HG02623 (cell line): Measurements from ENCODE around the gene RPS6KA5.
"Not testable (repeated sequence)": the region's sequence is repeated elsewhere in the genome, so short reads cannot be mapped to it uniquely, and the experiment has no call there.

Source experiments
- ATAC-seq: cut with Tn5 transposase; IDR thresholded peaks from one replicate; pipeline ENCODE4 v1.9.1; 2021; ENCODE audit warnings: moderate library complexity; ENCODE audit not compliant: unreplicated experiment

RPS6KA5 gene

DNA sequence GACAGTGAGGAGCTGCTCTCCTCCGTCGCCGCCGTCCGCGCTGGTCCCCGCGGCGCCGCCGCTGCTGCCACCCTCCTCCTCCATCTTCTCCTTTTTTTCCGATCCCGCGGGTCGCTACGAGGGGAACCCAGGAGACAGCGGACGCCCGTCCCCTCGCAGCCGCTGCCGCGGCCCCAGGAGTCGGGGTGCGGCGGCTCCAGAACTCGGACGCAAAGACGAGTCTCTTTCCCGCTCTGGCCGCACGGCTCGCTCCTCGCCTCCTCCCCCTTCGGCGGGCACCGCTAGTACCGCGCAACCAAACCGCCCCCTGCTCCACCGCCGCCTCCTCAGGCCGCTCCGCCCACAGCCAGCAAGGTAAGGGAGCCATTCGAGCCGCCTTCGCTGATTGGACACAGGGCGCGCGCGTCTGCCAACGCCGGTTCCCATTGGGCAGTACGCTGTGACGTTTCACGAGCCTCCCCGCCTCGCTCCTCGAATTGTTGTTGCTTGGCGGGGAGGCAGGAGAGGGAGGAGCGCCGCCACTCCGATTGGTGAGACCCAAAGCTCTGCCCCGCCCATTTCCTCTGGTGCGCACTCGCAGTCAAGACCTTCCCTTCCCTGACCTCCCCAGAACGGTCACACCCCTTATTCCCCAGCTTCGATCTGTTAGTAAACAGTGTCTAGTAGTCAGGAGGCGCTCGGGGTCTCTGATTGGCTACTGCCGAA, at the start of gene RPS6KA5:
Gene RPS6KA5, minus strand, starts transcription at position 291 of the 705 bp plus-strand sequence. Its CDS starts 207 bp downstream, at position 84.
- peak; percentile 84 for ATAC-seq

- ATAC-seq, result no peak
Measured at GRCh38 chr14:91108941-91109611, 48.6 kb upstream of the RPS6KA5 start.

GRCh38 chr14:91103116-91103515, 42.7 kb upstream of the RPS6KA5 start:
- ATAC-seq, result no peak

DNA sequence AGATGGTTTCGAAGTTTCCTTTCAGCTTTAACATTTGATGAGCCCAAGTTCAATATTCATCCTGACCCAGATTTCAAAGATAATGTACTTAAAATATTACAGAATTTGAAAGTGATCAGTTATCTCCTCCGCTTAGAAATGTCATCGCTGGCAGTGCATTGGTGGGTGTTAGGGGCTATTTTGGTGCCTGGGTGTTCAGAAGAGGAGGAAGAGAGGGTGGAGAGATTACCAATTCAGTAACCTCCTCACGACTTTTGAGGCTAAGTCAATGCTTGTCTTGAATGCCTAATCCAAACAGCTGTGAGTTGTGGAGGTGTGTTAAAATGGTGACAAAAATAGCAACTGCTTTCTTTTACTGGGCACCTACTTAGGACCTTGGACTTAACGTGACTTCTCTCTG, 39.7 kb upstream of the RPS6KA5 start:
- no peak for ATAC-seq

DNA sequence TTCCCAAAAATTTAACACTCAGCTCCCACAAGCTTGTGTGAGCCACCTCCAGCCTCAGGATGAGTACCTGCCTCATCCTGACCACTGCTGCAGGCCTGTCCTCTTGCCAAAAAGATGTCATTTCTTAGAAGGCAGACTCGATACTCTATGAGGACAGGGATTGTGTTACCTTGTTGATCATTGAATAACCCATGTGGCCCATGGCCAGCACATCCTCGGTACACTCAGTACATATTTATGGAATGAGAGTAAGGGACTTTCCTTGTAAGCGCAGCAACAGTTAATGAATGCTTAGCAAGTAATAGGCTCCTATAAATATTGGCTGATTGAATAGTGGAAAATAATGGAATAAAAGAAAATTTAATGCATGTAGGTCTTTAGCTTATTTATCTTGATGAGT, 38.1 kb upstream of the RPS6KA5 start:
- ATAC-seq, result no peak

DNA sequence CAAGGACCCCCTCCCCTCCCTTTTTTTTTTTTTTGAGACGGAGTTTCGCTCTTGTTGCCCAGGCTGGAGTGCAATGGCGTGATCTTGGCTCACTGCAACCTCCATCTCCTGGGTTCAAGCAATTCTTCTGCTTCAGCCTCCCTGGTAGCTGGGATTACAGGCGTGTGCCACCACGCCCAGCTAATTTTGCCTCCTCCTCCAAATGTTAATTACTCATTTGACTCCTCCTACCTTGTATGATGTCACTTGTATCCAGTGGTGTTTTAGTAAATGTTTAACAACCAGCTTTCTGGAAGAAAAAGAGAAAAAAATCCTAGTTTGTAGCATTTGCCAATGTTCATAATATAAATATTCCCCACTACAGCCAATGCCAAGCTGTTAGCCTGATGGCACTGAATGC, 37.2 kb upstream of the RPS6KA5 start:
- ATAC-seq, result not testable (repeated sequence)

DNA sequence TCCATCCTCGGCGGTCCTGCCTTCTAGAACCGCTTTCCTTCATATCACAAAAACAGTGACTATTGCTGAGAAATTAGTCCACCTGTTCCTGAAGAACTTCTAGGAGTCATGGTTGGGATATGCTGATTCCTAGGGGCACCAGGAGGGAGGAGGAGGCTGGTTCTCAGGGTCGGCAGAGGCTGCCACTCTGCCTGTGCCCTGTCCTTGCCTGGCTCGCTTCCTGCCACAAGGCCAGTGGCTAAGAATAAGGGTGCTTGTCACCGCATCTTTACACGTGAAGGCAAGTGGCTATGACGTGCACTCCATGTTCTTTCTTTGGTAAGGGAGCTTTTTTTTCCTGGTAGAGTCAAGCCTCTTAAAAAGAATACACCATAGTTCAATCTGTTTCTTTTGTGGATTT, 34.7 kb upstream of the RPS6KA5 start:
- ATAC-seq, result no peak

- ATAC-seq, result no peak
Measured at GRCh38 chr14:91094772-91095171, 34.3 kb upstream of the RPS6KA5 start.

DNA sequence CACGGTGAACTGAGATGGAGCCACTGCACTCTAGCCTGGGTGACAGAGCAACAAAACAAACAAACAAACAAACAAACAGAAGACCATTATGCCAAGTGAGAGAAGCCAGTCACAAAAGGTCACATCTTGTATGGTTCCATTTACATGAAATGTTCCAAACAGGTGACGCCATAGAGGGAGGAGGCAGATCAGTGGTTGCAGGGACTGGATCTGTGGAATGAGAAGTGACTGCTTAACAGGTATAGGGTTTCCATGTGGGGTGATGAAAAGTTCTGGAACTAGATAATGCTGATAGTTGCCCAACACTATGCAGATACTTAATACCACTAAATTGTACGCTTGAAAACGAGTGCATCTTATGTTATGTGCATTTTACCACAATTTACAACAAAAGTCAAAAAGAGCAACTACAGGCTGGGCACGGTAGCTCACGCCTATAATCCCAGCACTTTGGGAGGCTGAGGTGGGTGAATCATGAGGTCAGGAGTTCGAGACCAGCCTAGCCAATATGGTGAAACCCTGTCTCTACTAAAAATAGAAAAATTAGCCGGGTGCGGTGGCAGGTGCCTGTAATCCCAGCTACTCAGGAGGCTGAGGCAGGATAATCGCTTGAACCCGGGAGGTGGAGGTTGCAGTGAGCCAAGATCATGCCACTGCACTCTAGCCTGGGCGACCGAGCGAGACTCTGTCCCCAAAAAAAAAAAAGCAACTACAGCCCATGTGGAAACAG, 33.5 kb upstream of the RPS6KA5 start:
- not testable (repeated sequence) for ATAC-seq

DNA sequence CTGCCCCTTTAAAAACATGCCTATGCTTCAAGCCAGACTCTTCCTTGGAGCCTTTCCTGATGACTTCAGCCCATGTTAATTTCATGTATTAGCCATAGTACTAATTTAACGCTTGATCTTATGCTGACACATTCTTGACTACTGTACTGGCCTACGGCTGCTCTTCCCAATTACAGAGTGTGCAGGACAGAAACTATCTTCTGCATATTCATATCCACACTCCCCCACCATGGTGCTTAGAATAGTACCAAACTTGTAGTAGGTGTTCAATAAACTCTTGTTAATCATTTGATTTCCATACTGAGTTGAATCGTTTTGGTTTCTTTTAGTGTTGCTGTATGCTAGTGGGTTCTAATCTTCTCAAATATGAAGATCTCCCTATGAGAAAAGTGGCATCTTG, 31.6 kb upstream of the RPS6KA5 start:
- ATAC-seq, result no peak

- ATAC-seq, result no peak
Measured at GRCh38 chr14:91090743-91091142, 30.3 kb upstream of the RPS6KA5 start.

DNA sequence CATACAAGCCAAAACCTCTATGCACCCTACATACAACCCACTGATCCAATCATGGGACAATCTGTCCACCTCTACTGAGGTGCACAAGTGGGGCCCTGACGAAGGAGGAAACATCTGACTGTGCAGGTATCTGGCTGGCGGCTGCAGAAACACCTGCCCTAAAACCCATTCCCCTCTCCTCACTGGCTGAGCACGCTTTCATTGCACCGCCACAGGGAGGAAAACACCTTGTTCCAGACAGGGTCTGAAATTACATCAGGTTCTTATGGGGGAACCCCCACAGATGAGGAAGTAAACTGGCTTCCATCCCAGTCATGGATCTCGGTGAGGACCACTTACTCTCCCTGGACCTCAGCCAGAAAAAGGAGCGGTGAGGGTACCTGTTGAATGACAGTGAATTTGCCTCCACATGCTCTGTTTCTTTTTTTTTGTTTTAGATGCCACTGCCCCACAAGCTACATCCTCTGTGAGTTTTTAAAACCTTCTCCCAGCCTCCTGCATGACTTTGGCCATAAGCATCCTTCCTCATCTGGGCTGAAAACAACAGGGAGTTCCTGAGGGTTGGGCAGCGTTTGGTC, 29.6 kb upstream of the RPS6KA5 start:
- ATAC-seq, result no peak

DNA sequence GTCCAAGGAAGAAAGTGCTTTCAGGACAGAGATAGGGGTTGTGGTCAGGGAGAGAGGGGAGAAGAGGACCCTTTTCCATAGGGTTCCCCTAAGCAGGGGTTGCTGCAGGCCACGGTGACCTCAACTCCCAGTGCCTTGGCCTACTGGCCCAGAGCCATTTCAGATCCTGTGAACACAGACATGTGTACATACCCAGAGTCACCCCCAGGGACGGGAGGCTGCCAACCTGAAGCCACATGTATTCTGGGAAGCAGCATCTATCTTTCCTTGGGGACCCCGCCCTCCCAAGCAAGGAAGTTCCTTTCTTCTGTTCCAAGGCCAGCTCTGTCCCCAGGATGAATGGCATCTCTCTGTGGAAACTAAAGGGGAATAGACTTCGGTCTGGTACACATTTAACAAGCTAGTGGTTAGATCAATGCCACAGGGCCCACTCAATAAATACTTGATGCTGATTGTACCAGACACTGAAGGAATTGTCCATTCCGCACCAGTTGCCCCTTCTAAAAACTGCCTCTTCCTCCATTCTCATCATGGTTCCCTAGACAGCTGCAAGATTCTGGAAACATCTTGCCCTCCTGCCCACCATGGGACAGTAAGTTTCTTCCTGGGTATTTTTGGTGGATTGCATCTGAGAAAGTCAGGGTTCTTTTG, 28.3 kb upstream of the RPS6KA5 start:
- no peak for ATAC-seq

- ATAC-seq, result not testable (repeated sequence)
Measured at GRCh38 chr14:91087470-91087869, 27.0 kb upstream of the RPS6KA5 start.

DNA sequence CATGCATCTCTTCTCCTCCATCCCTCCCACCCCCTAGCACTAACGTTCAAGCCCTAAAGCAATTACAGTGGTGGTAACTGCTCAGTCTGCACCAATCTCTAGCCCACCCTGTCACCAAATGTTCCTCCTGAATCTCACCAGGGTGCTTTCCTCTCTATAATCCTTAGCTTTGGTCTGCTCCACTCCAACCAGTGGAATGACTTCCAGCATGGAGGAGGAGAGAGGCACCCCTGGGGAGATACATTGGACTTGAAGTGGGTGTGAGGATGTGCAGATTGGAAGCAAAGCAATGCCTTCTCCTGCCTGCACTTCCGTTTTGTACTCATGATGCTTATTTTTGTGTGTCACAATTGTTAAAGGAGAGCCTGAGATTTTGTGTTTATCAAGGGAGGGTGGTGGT, 24.1 kb upstream of the RPS6KA5 start:
- ATAC-seq, result no peak

GRCh38 chr14:91082282-91082681, 21.8 kb upstream of the RPS6KA5 start:
- ATAC-seq, result no peak

DNA sequence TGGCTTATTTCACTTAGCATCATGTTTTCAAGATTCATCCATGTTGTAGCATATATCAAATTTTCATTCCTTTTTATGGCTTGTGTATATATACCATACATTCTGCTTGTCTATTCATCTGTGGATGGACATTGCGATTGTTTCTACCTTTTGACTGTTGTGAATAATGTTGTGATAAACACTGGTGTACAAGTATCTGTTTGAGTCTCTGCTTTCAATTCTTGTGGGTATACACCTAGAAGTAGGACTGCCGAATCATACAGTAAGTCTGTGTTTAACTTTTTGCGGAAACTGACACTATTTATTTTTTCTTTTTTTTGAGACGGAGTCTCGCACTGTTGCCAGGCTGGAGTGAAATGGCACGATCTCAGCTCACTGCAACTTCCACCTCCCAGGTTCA, 19.6 kb upstream of the RPS6KA5 start:
- ATAC-seq, result no peak

DNA sequence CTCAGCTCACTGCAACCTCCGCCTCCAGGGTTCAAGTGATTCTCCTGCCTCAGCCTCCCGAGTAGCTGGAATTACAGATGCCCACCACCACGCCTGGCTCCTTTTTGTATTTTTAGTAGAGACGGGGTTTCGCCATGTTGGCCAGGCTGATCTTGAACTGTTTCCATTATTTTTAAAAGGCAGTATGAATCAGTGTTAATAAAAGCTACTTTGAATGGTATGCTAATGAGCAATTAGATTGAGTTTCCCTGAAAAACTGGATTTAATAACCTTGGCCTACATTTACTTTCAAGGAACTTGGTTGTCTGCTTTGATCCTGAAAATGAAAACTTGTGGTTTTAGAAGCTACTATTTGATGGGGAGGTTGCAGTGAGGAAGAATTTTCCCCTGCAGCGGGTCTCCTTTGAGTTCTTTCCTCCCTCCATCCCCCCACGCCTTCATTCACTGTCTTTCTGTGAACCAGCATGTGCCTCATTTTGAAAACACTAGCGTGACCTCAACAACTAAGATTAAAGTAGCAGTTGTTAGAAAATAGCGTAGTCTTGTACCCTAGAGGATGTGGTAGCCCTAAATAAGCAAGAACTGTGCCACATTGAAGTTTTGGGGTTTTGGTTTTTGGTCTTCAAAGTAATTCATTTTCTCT, 17.8 kb upstream of the RPS6KA5 start:
- ATAC-seq, result peak; percentile 63

GRCh38 chr14:91075553-91075952, 15.1 kb upstream of the RPS6KA5 start:
- no peak for ATAC-seq

- no peak for ATAC-seq
Measured at GRCh38 chr14:91070572-91070971, 10.1 kb upstream of the RPS6KA5 start.

- no peak for ATAC-seq
Measured at GRCh38 chr14:91068642-91069041, 8.2 kb upstream of the RPS6KA5 start.
